ENCODE data around the gene ACLY.
"Not testable (repeated sequence)": the region's sequence is repeated elsewhere in the genome, so short reads cannot be mapped to it uniquely, and the experiment has no call there.

The ACLY gene

GRCh38 chr17:41935641-41936040 lies 16.9 kb upstream of the ACLY start:
- no peak for DNase-seq
- peaks cover 4% of the 10 kb centered on the region for H3K36me3 Mint-ChIP-seq (ENCODE audit: low read depth)
- H3K4me1 Mint-ChIP-seq = peaks cover 29% of the 10 kb centered on the region
- H3K27ac Mint-ChIP-seq = no peak overlapping the region
- TF ChIP-seq CTCF (IDR thresholded peaks at IDR 0.05) = no peak
- peaks cover 4% of the 10 kb centered on the region for H3K27me3 Mint-ChIP-seq (ENCODE audit: low read depth, poor library complexity)
- no peak overlapping the region for H3K4me3 Mint-ChIP-seq
- H3K9me3 Mint-ChIP-seq = no peaks in the 10 kb centered on the region

GRCh38 chr17:41932816-41933389 lies 14.2 kb upstream of the ACLY start:
- DNase-seq = no peak
- no peaks in the 10 kb centered on the region for H3K9me3 Mint-ChIP-seq
- H3K27ac Mint-ChIP-seq = no peak overlapping the region
- H3K27me3 Mint-ChIP-seq (ENCODE audit: low read depth, poor library complexity) = peaks cover 4% of the 10 kb centered on the region
- H3K4me3 Mint-ChIP-seq = peak overlapping the region; percentile 16
- peaks cover 33% of the 10 kb centered on the region for H3K4me1 Mint-ChIP-seq
- peaks cover 4% of the 10 kb centered on the region for H3K36me3 Mint-ChIP-seq (ENCODE audit: low read depth)
- no peak for TF ChIP-seq CTCF (IDR thresholded peaks at IDR 0.05)

GRCh38 chr17:41931715-41932114 lies 13.0 kb upstream of the ACLY start:
- Mint-ChIP-seq H3K4me1 (peaks cover 33% of the 10 kb centered on the region), H3K4me3 (peak overlapping the region; percentile 94)
- not testable (repeated sequence) for DNase-seq; H3K27ac Mint-ChIP-seq; H3K27me3 Mint-ChIP-seq (ENCODE audit: low read depth, poor library complexity); H3K9me3 Mint-ChIP-seq; H3K36me3 Mint-ChIP-seq (ENCODE audit: low read depth)

GRCh38 chr17:41930833-41931156 lies 12.0 kb upstream of the ACLY start:
- DNase-seq; H3K36me3 Mint-ChIP-seq (ENCODE audit: low read depth); H3K27me3 Mint-ChIP-seq (ENCODE audit: low read depth, poor library complexity); H3K9me3 Mint-ChIP-seq: not testable (repeated sequence)
- peak overlapping the region; percentile 94 for H3K4me3 Mint-ChIP-seq
- H3K27ac Mint-ChIP-seq = peak overlapping the region; percentile 99
- H3K4me1 Mint-ChIP-seq = peaks cover 33% of the 10 kb centered on the region

- Mint-ChIP-seq H3K9me3 (no peaks in the 10 kb centered on the region), H3K27me3 (ENCODE audit: low read depth, poor library complexity) (peaks cover 4% of the 10 kb centered on the region), H3K36me3 (ENCODE audit: low read depth) (peaks cover under 1% of the 10 kb centered on the region), H3K4me1 (peaks cover 33% of the 10 kb centered on the region), H3K4me3 (peak within 1 kb of the TSS; percentile 94), H3K27ac (peak within 1 kb of the TSS; percentile 99)
- TF ChIP-seq CTCF (IDR thresholded peaks at IDR 0.05) = no peak
- DNase-seq = peak; percentile 94
Measured at GRCh38 chr17:41930009-41930832, 11.5 kb upstream of the ACLY start, which contains the start of gene ODAD4. Gene ODAD4, plus strand, starts transcription at chr17:41930617. Its CDS starts 107 bp downstream, at chr17:41930724.

- Mint-ChIP-seq H3K9me3 (no peaks in the 10 kb centered on the region), H3K4me3 (no peak overlapping the region), H3K27ac (no peak overlapping the region), H3K36me3 (ENCODE audit: low read depth) (no peaks in the 10 kb centered on the region), H3K4me1 (peaks cover 41% of the 10 kb centered on the region), H3K27me3 (ENCODE audit: low read depth, poor library complexity) (peaks cover 6% of the 10 kb centered on the region)
- no peak for DNase-seq
- TF ChIP-seq CTCF (IDR thresholded peaks at IDR 0.05) = no peak
Measured at GRCh38 chr17:41928693-41929251, 10.0 kb upstream of the ACLY start.

All from nephron progenitor cell (in vitro differentiated cells).